HUES64 (cell line): Measurements from ENCODE around the gene NFIL3.

Source experiments
- H3K27ac ChIP-seq: 2 replicates; pipeline ENCODE4 v1.7.0; 2013; ENCODE audit warnings: low read depth, low read length, inconsistent platforms
- H3K27me3 ChIP-seq: 2 replicates; pipeline ENCODE4 v1.6.1; 2013; ENCODE audit warnings: mild to moderate bottlenecking, low read length; ENCODE audit not compliant: insufficient read depth
- H3K36me3 ChIP-seq: 2 replicates; pipeline ENCODE4 v1.6.1; 2013; ENCODE audit warnings: mild to moderate bottlenecking, low read length; ENCODE audit not compliant: insufficient read depth
- H3K4me1 ChIP-seq: 2 replicates; pipeline ENCODE4 v1.6.1; 2013; ENCODE audit warnings: mild to moderate bottlenecking, low read length, moderate library complexity; ENCODE audit not compliant: insufficient read depth
- H3K4me3 ChIP-seq: 2 replicates; pipeline ENCODE4 v1.5.1; 2013; ENCODE audit warnings: mild to moderate bottlenecking, low read length, moderate library complexity
- H3K9ac ChIP-seq: 2 replicates; pipeline ENCODE4 v1.6.1; 2013; ENCODE audit warnings: mild to moderate bottlenecking, low read depth, low read length
- H3K9me3 ChIP-seq: 2 replicates; pipeline ENCODE4 v1.6.1; 2013; ENCODE audit warnings: low read depth, low read length; ENCODE audit not compliant: insufficient read depth
- WGBS: fragments of 150-250, 120-280 bp; methylation state at CpG from one replicate; pipeline ENCODE4 v1.1.7; 2013; ENCODE audit warnings: missing lambda C conversion rate; 5-methylcytosine and 5-hydroxymethylcytosine counted together

The NFIL3 gene

GRCh38 chr9:91408475-91408874, 15.2 kb downstream of the NFIL3 start:
- H3K9ac ChIP-seq = no peak overlapping the region
- no peak overlapping the region for H3K4me3 ChIP-seq
- no CpG with 5 or more reads among the region's 1 CpG for WGBS
- H3K4me1 ChIP-seq = no peaks in the 10 kb centered on the region
- peaks cover 29% of the 10 kb centered on the region for H3K36me3 ChIP-seq
- H3K27ac ChIP-seq = no peak overlapping the region
- no peaks in the 10 kb centered on the region for H3K27me3 ChIP-seq
- no peaks in the 10 kb centered on the region for H3K9me3 ChIP-seq

GRCh38 chr9:91407580-91408318, 15.9 kb downstream of the NFIL3 start:
- no peak overlapping the region for H3K9ac ChIP-seq
- H3K4me3 ChIP-seq = no peak overlapping the region
- H3K9me3 ChIP-seq = no peaks in the 10 kb centered on the region
- peaks cover 29% of the 10 kb centered on the region for H3K36me3 ChIP-seq
- H3K27me3 ChIP-seq = no peaks in the 10 kb centered on the region
- H3K4me1 ChIP-seq = no peaks in the 10 kb centered on the region
- no peak overlapping the region for H3K27ac ChIP-seq
- 95% methylated on average over 12 of the region's 12 CpGs for WGBS

GRCh38 chr9:91405343-91406077, 18.1 kb downstream of the NFIL3 start:
- Histone ChIP-seq H3K36me3 (peaks cover 24% of the 10 kb centered on the region), H3K27ac (no peak overlapping the region), H3K9me3 (no peaks in the 10 kb centered on the region), H3K4me1 (no peaks in the 10 kb centered on the region), H3K4me3 (no peak overlapping the region), H3K27me3 (no peaks in the 10 kb centered on the region), H3K9ac (no peak overlapping the region)
- WGBS = 94% methylated on average over 25 of the region's 25 CpGs

- H3K4me3 ChIP-seq = no peak overlapping the region
- H3K9me3 ChIP-seq = no peaks in the 10 kb centered on the region
- 94% methylated on average over 14 of the region's 14 CpGs for WGBS
- peaks cover 7% of the 10 kb centered on the region for H3K36me3 ChIP-seq
- no peaks in the 10 kb centered on the region for H3K4me1 ChIP-seq
- no peak overlapping the region for H3K27ac ChIP-seq
- H3K27me3 ChIP-seq = no peaks in the 10 kb centered on the region
- H3K9ac ChIP-seq = no peak overlapping the region
These were observed 19.7 kb downstream of the NFIL3 start for GRCh38 chr9:91403665-91404543.

- Histone ChIP-seq H3K27me3 (no peaks in the 10 kb centered on the region), H3K36me3 (no peaks in the 10 kb centered on the region), H3K9me3 (no peaks in the 10 kb centered on the region), H3K4me1 (no peaks in the 10 kb centered on the region), H3K9ac (no peak overlapping the region), H3K27ac (no peak overlapping the region), H3K4me3 (no peak overlapping the region)
- WGBS = 93% methylated on average over 3 of the region's 3 CpGs
These were observed 24.7 kb downstream of the NFIL3 start for GRCh38 chr9:91398926-91399325.

GRCh38 chr9:91395553-91396471, 27.8 kb downstream of the NFIL3 start:
- no peak overlapping the region for H3K27ac ChIP-seq
- 90% methylated on average over 6 of the region's 7 CpGs for WGBS

GRCh38 chr9:91395106-91395552, 28.5 kb downstream of the NFIL3 start:
- Histone ChIP-seq H3K9me3 (no peaks in the 10 kb centered on the region), H3K4me1 (no peaks in the 10 kb centered on the region), H3K27me3 (no peaks in the 10 kb centered on the region), H3K9ac (no peak overlapping the region), H3K27ac (no peak overlapping the region), H3K4me3 (no peak overlapping the region), H3K36me3 (no peaks in the 10 kb centered on the region)
- WGBS = 90% methylated on average over 3 of the region's 4 CpGs

More at GRCh38 chr9:91395553-91396471, 27.8 kb downstream of the NFIL3 start:
- no peaks in the 10 kb centered on the region for H3K27me3 ChIP-seq
- H3K4me3 ChIP-seq = no peak overlapping the region
- no peaks in the 10 kb centered on the region for H3K4me1 ChIP-seq
- H3K36me3 ChIP-seq = no peaks in the 10 kb centered on the region
- H3K9ac ChIP-seq = no peak overlapping the region
- H3K9me3 ChIP-seq = no peaks in the 10 kb centered on the region

- WGBS = 96% methylated on average over 4 of the region's 5 CpGs
These were observed 29.8 kb downstream of the NFIL3 start for GRCh38 chr9:91393826-91394225.

GRCh38 chr9:91392435-91392834, 31.2 kb downstream of the NFIL3 start:
- Histone ChIP-seq H3K27ac (no peak overlapping the region), H3K36me3 (no peaks in the 10 kb centered on the region), H3K4me1 (no peaks in the 10 kb centered on the region), H3K27me3 (no peaks in the 10 kb centered on the region), H3K9ac (no peak overlapping the region), H3K4me3 (no peak overlapping the region), H3K9me3 (no peaks in the 10 kb centered on the region)
- WGBS = no CpG with 5 or more reads among the region's 1 CpG

More at GRCh38 chr9:91393826-91394225, 29.8 kb downstream of the NFIL3 start:
- H3K9ac ChIP-seq = no peak overlapping the region
- H3K36me3 ChIP-seq = no peaks in the 10 kb centered on the region
- no peaks in the 10 kb centered on the region for H3K27me3 ChIP-seq
- no peaks in the 10 kb centered on the region for H3K4me1 ChIP-seq
- no peak overlapping the region for H3K4me3 ChIP-seq
- no peaks in the 10 kb centered on the region for H3K9me3 ChIP-seq
- no peak overlapping the region for H3K27ac ChIP-seq

GRCh38 chr9:91391818-91392217, 31.8 kb downstream of the NFIL3 start:
- 95% methylated on average over 2 of the region's 2 CpGs for WGBS
- H3K27me3 ChIP-seq = no peaks in the 10 kb centered on the region

More at GRCh38 chr9:91391818-91392217, 31.8 kb downstream of the NFIL3 start:
- H3K4me1 ChIP-seq = no peaks in the 10 kb centered on the region
- H3K27ac ChIP-seq = no peak overlapping the region
- no peak overlapping the region for H3K4me3 ChIP-seq
- H3K9ac ChIP-seq = no peak overlapping the region
- no peaks in the 10 kb centered on the region for H3K9me3 ChIP-seq
- no peaks in the 10 kb centered on the region for H3K36me3 ChIP-seq
